Ishikawa (cell line): ENCODE results near the gene SEMA3E.
A peak's percentile ranks its signal among the peaks of the same experiment; 100 is the strongest.

Experiments
- EGR1 ChIP-seq: IDR thresholded peaks from 2 replicates; pipeline ENCODE4 v1.6.1; 2012
- EP300 ChIP-seq: IDR thresholded peaks from 2 replicates; pipeline ENCODE4 v1.6.1; 2012; ENCODE audit warnings: borderline replicate concordance
- REST ChIP-seq: IDR thresholded peaks from 2 replicates; pipeline ENCODE4 v1.6.1; 2012; ENCODE audit warnings: low read depth, mild to moderate bottlenecking
- TAF1 ChIP-seq: IDR thresholded peaks from 2 replicates; pipeline ENCODE4 v1.6.1; 2012; ENCODE audit warnings: low read depth, mild to moderate bottlenecking
- TCF12 ChIP-seq: IDR thresholded peaks from 2 replicates; pipeline ENCODE4 v1.6.1; 2012; ENCODE audit warnings: low read depth

GRCh38 chr7:83427884-83428283 is 221.1 kb downstream of the SEMA3E start:
- peak; percentile 84 for TF ChIP-seq EP300
- TF ChIP-seq REST, result no peak
- TF ChIP-seq TAF1, result no peak
- TF ChIP-seq EGR1, result no peak
- peak; percentile 83 for TF ChIP-seq TCF12
